SU-DHL-6 (cell line): Measurements from ENCODE around the gene ZMYND10.

Experiments used
- H2AFZ ChIP-seq: fragments of 200-600 bp; sonication (generic); 2 replicates; pipeline ENCODE4 v1.6.1; 2014; ENCODE audit warnings: low read depth, mild to moderate bottlenecking, moderate library complexity, mixed read lengths, antibody characterized with exemption, low read length; ENCODE audit not compliant: severe bottlenecking
- H3F3A ChIP-seq: fragments of 200-600 bp; shearing (Covaris generic); 2 replicates; pipeline ENCODE4 v1.6.0; 2016; ENCODE audit warnings: antibody characterized with exemption, mild to moderate bottlenecking; ENCODE audit not compliant: insufficient read depth
- H3K27ac ChIP-seq: fragments of 200-600 bp; sonication (generic); 2 replicates; pipeline ENCODE4 v1.5.1; 2016; ENCODE audit warnings: low read depth, mild to moderate bottlenecking, low read length, moderate library complexity, mixed read lengths
- H3K27me3 ChIP-seq: fragments of 200-600 bp; sonication (generic), shearing (Covaris generic); 2 replicates; pipeline ENCODE4 v1.6.0; 2014; ENCODE audit warnings: mild to moderate bottlenecking, low read length
- H3K36me3 ChIP-seq: fragments of 200-600 bp; sonication (generic); 2 replicates; pipeline ENCODE4 v1.6.1; 2014; ENCODE audit warnings: mild to moderate bottlenecking, low read length, mixed read lengths
- H3K4me2 ChIP-seq: fragments of 300-600, 200-600 bp; shearing (Covaris generic), sonication (generic); 2 replicates; pipeline ENCODE4 v1.6.0; 2014; ENCODE audit warnings: low read length, low read depth, mild to moderate bottlenecking; ENCODE audit not compliant: poor library complexity, severe bottlenecking
- H3K4me3 ChIP-seq: fragments of 200-600 bp; sonication (generic); 2 replicates; pipeline ENCODE4 v1.5.1; 2014; ENCODE audit warnings: antibody characterized with exemption, low read length, mild to moderate bottlenecking, mixed read lengths; ENCODE audit not compliant: insufficient read depth, poor library complexity, severe bottlenecking
- H3K79me2 ChIP-seq: fragments of 200-600 bp; sonication (generic); 2 replicates; pipeline ENCODE4 v1.6.1; 2014; ENCODE audit warnings: mild to moderate bottlenecking, low read length, moderate library complexity; ENCODE audit not compliant: insufficient read depth
- H3K9ac ChIP-seq: fragments of 200-600 bp; sonication (generic); 2 replicates; pipeline ENCODE4 v1.7.0; 2014; ENCODE audit warnings: mild to moderate bottlenecking, low read length
- H3K9me2 ChIP-seq: fragments of 200-600 bp; sonication (generic); replicated peaks from 2 replicates; pipeline ENCODE4 v1.6.1; 2014; ENCODE audit warnings: low read length; ENCODE audit not compliant: insufficient read depth
- H3K9me3 ChIP-seq: fragments of 200-600 bp; sonication (generic); 2 replicates; pipeline ENCODE4 v1.6.1; 2014; ENCODE audit warnings: low read length, mixed read lengths; ENCODE audit not compliant: insufficient read depth
- H4K20me1 ChIP-seq: fragments of 200-600 bp; sonication (generic); 2 replicates; pipeline ENCODE4 v1.6.1; 2014; ENCODE audit warnings: low read depth, mild to moderate bottlenecking, antibody characterized with exemption, low read length, moderate library complexity, mixed read lengths
- CTCF ChIP-seq: fragments of 200-600 bp; sonication (generic); IDR thresholded peaks from one replicate; pipeline ENCODE4 v1.5.1; 2017; ENCODE audit warnings: antibody characterized with exemption, mild to moderate bottlenecking, low read length, moderate library complexity; ENCODE audit not compliant: insufficient read depth, poor library complexity, severe bottlenecking
- EZH2phosphoT487 ChIP-seq: fragments of 200-600 bp; sonication (generic), shearing (Covaris generic); conservative IDR thresholded peaks from 2 replicates; pipeline ENCODE4 v1.6.1; 2018; ENCODE audit warnings: mild to moderate bottlenecking, antibody characterized with exemption, low read length, moderate library complexity, mixed read lengths

The ZMYND10 gene

DNA sequence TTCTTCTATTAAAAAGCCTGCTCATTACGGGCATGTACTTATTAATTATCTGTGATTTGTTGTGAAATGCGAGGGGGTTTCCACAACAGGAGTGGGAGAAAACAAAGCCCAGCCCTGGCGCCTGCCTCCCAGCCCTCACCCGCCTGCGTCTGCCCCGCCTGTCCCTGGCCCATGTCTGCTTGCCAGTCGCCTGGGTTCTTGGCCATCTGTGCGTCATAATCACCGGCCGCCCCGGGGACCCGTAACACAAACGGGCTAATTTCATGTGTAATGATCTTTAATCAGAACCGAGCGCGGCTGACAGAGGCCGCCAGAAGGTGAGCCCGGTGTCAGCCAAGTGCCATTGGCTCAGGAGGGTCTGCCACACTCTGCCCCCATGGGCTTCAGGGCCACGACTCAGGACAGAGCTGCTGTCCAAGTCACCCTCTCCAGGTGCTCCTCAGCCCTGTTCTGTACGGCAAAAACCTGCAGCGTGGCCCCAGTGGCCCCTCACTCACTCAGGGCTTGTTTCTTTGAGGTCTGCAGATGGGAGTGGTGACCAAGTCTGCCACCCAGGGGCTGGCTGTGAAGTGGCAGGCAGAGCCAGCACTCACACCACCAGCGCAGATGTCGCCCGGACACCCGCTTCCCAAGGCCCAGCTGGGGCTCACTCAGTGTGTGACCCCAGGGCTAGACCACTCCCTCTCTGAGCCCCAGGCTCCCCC, 42.6 kb upstream of the ZMYND10 start:
- H3K27ac ChIP-seq, result no peak overlapping the region
- H4K20me1 ChIP-seq, result no peaks in the 10 kb centered on the region
- H3K4me3 ChIP-seq, result no peak overlapping the region
- no peaks in the 10 kb centered on the region for H3K27me3 ChIP-seq
- no peak overlapping the region for H3K4me2 ChIP-seq
- no peaks in the 10 kb centered on the region for H3K79me2 ChIP-seq
- no peak overlapping the region for H3K9ac ChIP-seq
- H3K36me3 ChIP-seq, result no peaks in the 10 kb centered on the region
- TF ChIP-seq EZH2phosphoT487 (no peak), CTCF (no peak)
- no peaks in the 10 kb centered on the region for H3K9me3 ChIP-seq
- H3F3A ChIP-seq, result no peaks in the 10 kb centered on the region
- H2AFZ ChIP-seq, result no peak overlapping the region
- H3K9me2 ChIP-seq, result no peaks in the 10 kb centered on the region

DNA sequence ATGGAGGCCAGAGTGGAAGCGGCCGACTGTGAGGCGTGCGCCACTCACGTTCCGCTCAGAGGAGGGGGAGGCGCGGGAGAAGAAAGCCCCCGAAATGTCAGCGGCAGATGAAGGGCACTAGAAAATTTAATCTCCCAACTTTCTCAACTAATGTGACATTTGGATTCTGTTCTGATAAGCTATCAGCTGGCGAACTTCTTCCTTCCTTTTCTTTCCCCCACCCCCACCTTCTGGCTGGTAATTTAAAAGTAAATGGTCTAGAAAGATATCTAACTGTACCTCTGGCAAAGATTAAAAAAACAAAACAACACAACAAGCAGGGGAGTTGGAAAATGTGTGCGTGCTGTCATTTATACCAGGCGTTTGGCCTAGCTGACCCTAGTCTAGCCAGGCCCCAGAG, 40.2 kb upstream of the ZMYND10 start:
- no peak overlapping the region for H2AFZ ChIP-seq
- no peaks in the 10 kb centered on the region for H3K79me2 ChIP-seq
- H4K20me1 ChIP-seq, result no peaks in the 10 kb centered on the region
- no peak overlapping the region for H3K9ac ChIP-seq
- H3K9me3 ChIP-seq, result no peaks in the 10 kb centered on the region
- H3K4me2 ChIP-seq, result no peak overlapping the region
- H3F3A ChIP-seq, result no peaks in the 10 kb centered on the region
- no peaks in the 10 kb centered on the region for H3K27me3 ChIP-seq
- H3K4me3 ChIP-seq, result no peak overlapping the region
- H3K36me3 ChIP-seq, result no peaks in the 10 kb centered on the region
- no peak overlapping the region for H3K27ac ChIP-seq
- no peaks in the 10 kb centered on the region for H3K9me2 ChIP-seq
- TF ChIP-seq CTCF (no peak), EZH2phosphoT487 (no peak)

GRCh38 chr3:50383750-50384149, 38.2 kb upstream of the ZMYND10 start:
- Histone ChIP-seq H3K27ac (no peak overlapping the region), H3K9me3 (no peaks in the 10 kb centered on the region), H3K79me2 (no peaks in the 10 kb centered on the region), H2AFZ (no peak overlapping the region), H3K9me2 (no peaks in the 10 kb centered on the region), H3K27me3 (no peaks in the 10 kb centered on the region), H3F3A (no peaks in the 10 kb centered on the region), H3K4me2 (no peak overlapping the region), H3K36me3 (no peaks in the 10 kb centered on the region), H3K4me3 (no peak overlapping the region), H4K20me1 (no peaks in the 10 kb centered on the region), H3K9ac (no peak overlapping the region)
- TF ChIP-seq EZH2phosphoT487, result no peak
- no peak for TF ChIP-seq CTCF
